HK-2 (cell line): ENCODE measurements around the gene KLF15.

Source experiments
- DNase-seq: peaks from one replicate; pipeline ENCODE4 v3.0.0-alpha.2; 2018; ENCODE audit not compliant: unreplicated experiment

The KLF15 gene

GRCh38 chr3:126357295-126358037 lies at the start of gene KLF15:
TSS of gene KLF15 (minus strand) at chr3:126357408. CDS start at chr3:126352922, 4,486 bp downstream.
- DNase-seq: peak; percentile 80

GRCh38 chr3:126406389-126407296 lies 49.4 kb upstream of the KLF15 start:
- DNase-seq: no peak

GRCh38 chr3:126402666-126403302 lies 45.6 kb upstream of the KLF15 start:
- DNase-seq: no peak

GRCh38 chr3:126402178-126402577 lies 45.0 kb upstream of the KLF15 start:
- DNase-seq: no peak

GRCh38 chr3:126401611-126402160 lies 44.5 kb upstream of the KLF15 start:
- no peak for DNase-seq

GRCh38 chr3:126399756-126400155 lies 42.5 kb upstream of the KLF15 start:
- no peak for DNase-seq

- DNase-seq: no peak
Measured at GRCh38 chr3:126399351-126399735, 42.1 kb upstream of the KLF15 start.

- DNase-seq: no peak
Measured at GRCh38 chr3:126398423-126399350, 41.5 kb upstream of the KLF15 start.

- DNase-seq: no peak
Measured at GRCh38 chr3:126397610-126398422, 40.6 kb upstream of the KLF15 start.

GRCh38 chr3:126396536-126396935 lies 39.3 kb upstream of the KLF15 start:
- no peak for DNase-seq

GRCh38 chr3:126395846-126396513 lies 38.8 kb upstream of the KLF15 start:
- no peak for DNase-seq

- DNase-seq: no peak
Measured at GRCh38 chr3:126394977-126395321, 37.7 kb upstream of the KLF15 start.

GRCh38 chr3:126394179-126394976 lies 37.2 kb upstream of the KLF15 start, which contains the start of gene CFAP100:
TSS of gene CFAP100 (plus strand) at chr3:126394909. CDS start at chr3:126396001, 1,092 bp downstream.
- DNase-seq: no peak

GRCh38 chr3:126393563-126393962 lies 36.4 kb upstream of the KLF15 start:
- DNase-seq: no peak

GRCh38 chr3:126392246-126392645 lies 35.0 kb upstream of the KLF15 start:
- DNase-seq: no peak

- no peak for DNase-seq
Measured at GRCh38 chr3:126391631-126392030, 34.4 kb upstream of the KLF15 start.

GRCh38 chr3:126390751-126391150 lies 33.5 kb upstream of the KLF15 start:
- no peak for DNase-seq

GRCh38 chr3:126390201-126390600 lies 33.0 kb upstream of the KLF15 start:
- no peak for DNase-seq

GRCh38 chr3:126389794-126390146 lies 32.6 kb upstream of the KLF15 start:
- DNase-seq: no peak
